Sigmoid colon (tissue), 7 donors: ENCODE data around the gene C2orf81. TPM values are rescaled to one million over a fixed set of nuclear protein-coding genes. Genes with fewer than 3 reads are reported as not detected.
A peak's percentile ranks its signal among the peaks of the same experiment; 100 is the strongest.

Experiments used
- DNase-seq: peaks from one replicate; pipeline ENCODE4 v3.0.0-alpha.2; 2019
- H3K27ac ChIP-seq, 4 donors: fragments of 200-600 bp; sonication (generic); one replicate each; pipeline ENCODE4 v1.5.1; 2016 to 2019; ENCODE audit warnings: mild to moderate bottlenecking in 1 of 4
- H3K27me3 ChIP-seq, 3 donors: fragments of 200-600 bp; sonication (generic); one replicate each; pipeline ENCODE4 v1.5.1; 2019; ENCODE audit warnings: mild to moderate bottlenecking in 1 of 3
- H3K36me3 ChIP-seq, 4 donors: fragments of 200-600 bp; sonication (generic); one replicate each; pipeline ENCODE4 v1.5.1; 2016 to 2019
- H3K4me1 ChIP-seq, 4 donors: fragments of 200-600 bp; sonication (generic); one replicate each; pipeline ENCODE4 v1.5.1; 2017 to 2019
- H3K4me3 ChIP-seq, 4 donors: fragments of 200-600 bp; sonication (generic); one replicate each; pipeline ENCODE4 v1.5.1; 2017 to 2019; ENCODE audit warnings: mild to moderate bottlenecking in 2 of 4, moderate library complexity in 1 of 4
- H3K9me3 ChIP-seq, 4 donors: fragments of 200-600 bp in 3 of 4; sonication (generic) in 3 of 4; one replicate each; pipeline versions ENCODE4 v1.5.1 to v1.6.1; 2013 to 2019
- EP300 ChIP-seq, 4 donors: sonication (generic); formaldehyde crosslinking; IDR thresholded peaks; one replicate each; pipeline ENCODE4 v1.6.1; 2017; ENCODE audit warnings: antibody characterized with exemption in 4 of 4
- POLR2A ChIP-seq, 2 donors: fragments of 450-650 bp; IDR thresholded peaks; one replicate each; pipeline ENCODE4 v1.6.1; 2016; ENCODE audit warnings: antibody characterized with exemption in 2 of 2, mild to moderate bottlenecking in 2 of 2, moderate library complexity in 2 of 2
- POLR2AphosphoS5 ChIP-seq, 4 donors: sonication (generic); formaldehyde crosslinking; IDR thresholded peaks; one replicate each; pipeline ENCODE4 v1.6.1; 2017; ENCODE audit warnings: antibody characterized with exemption in 4 of 4
- WGBS, 2 donors: extraction: QIAGEN DNeasy Blood & Tissue Kit; methylation state at CpG; one replicate each; pipeline ENCODE4 v1.1.7; 2013; 5-methylcytosine and 5-hydroxymethylcytosine counted together
- intact Hi-C: fragments of 100-400 bp; cut with DNase I; formaldehyde crosslinking; loops from one replicate; pipeline ENCODE4 v1.15.1; 2023
- polyA plus RNA-seq, 3 donors: library from polyadenylated mRNA; stranded (reverse); fragments of 200-250 nt; gene quantifications; one replicate each; pipeline ENCODE4 v1.2.3, GENCODE V29; 2013
- total RNA-seq, 4 donors: library from RNA; depleted of rRNA; stranded (reverse); fragments of >200 nt; gene quantifications; one replicate each; pipeline ENCODE4 v1.1.0, GENCODE V29; 2016
- TF ChIP-seq, protein P1 (sequence below), 4 experiments: fragments of 450-650 bp in 3 of 4; fragments of 200-600 bp in 1 of 4; IDR thresholded peaks; one replicate each; pipeline ENCODE4 v1.5.1; 2016 to 2019; ENCODE audit warnings: antibody characterized with exemption in 4 of 4, mild to moderate bottlenecking in 3 of 4, moderate library complexity in 2 of 4
- donor health status: healthy with polysubstance abuse.
- donor health status: Bipolar disorder and iron deficiency.
- donor health status: healthy.

The C2orf81 gene
- total and polyA plus RNA-seq, 7 donors, result 0.46 to 2.2 (median 1.9) TPM; not detected in 1

DNA sequence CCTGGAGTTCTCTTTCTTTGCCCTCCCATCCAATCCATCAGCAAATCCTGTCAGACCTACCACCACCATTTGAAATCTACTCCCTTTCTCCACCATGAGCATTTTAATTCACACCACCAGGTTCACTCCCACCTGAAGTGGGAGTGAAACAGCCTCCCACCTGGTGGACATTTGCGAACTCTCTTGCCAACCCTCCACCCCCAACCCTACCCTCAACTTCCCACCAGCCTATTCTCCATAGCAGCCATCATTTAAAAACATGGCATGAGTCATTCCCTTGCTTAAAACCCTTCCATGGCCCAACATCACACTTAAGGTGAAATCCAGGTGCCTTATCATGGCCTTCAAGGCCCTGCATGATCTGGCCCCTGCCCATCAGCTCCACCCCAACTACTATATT lies 16.8 kb upstream of the C2orf81 start:
- intact Hi-C loops, result loop anchor here (2.0 kb wide), 1 partner anchor 15 kb away; no protein-coding TSS in a partner anchor
- H3K4me1 ChIP-seq, result peaks cover 0 to 57% (median 43%) of the 10 kb centered on the region in 4 donors
- peaks cover 6 to 24% (median 6%) of the 10 kb centered on the region in 3 donors for H3K27me3 ChIP-seq
- TF ChIP-seq, protein P1, sequence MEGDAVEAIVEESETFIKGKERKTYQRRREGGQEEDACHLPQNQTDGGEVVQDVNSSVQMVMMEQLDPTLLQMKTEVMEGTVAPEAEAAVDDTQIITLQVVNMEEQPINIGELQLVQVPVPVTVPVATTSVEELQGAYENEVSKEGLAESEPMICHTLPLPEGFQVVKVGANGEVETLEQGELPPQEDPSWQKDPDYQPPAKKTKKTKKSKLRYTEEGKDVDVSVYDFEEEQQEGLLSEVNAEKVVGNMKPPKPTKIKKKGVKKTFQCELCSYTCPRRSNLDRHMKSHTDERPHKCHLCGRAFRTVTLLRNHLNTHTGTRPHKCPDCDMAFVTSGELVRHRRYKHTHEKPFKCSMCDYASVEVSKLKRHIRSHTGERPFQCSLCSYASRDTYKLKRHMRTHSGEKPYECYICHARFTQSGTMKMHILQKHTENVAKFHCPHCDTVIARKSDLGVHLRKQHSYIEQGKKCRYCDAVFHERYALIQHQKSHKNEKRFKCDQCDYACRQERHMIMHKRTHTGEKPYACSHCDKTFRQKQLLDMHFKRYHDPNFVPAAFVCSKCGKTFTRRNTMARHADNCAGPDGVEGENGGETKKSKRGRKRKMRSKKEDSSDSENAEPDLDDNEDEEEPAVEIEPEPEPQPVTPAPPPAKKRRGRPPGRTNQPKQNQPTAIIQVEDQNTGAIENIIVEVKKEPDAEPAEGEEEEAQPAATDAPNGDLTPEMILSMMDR (IDR thresholded peaks at IDR 0.05), result no peak
- TF ChIP-seq POLR2A (IDR thresholded peaks at IDR 0.05), result no peak
- no peak for TF ChIP-seq EP300 (IDR thresholded peaks at IDR 0.05)
- no peak for TF ChIP-seq POLR2AphosphoS5 (IDR thresholded peaks at IDR 0.05)
- no peak for DNase-seq
- H3K4me3 ChIP-seq, result peak overlapping the region in 2 of 4 donors; percentile 6 to 59
- H3K9me3 ChIP-seq, result no peaks in the 10 kb centered on the region
- 95 to 96% methylated on average over 1 of the region's 1 CpG for WGBS, 2 donors
- H3K27ac ChIP-seq, result peak overlapping the region in 1 of 4 donors; percentile 83
- peaks cover 0 to 7% (median 0%) of the 10 kb centered on the region in 4 donors for H3K36me3 ChIP-seq

- no peak for DNase-seq
- TF ChIP-seq, protein P1 (IDR thresholded peaks at IDR 0.05), result no peak
- TF ChIP-seq EP300 (IDR thresholded peaks at IDR 0.05), result no peak
- TF ChIP-seq POLR2AphosphoS5 (IDR thresholded peaks at IDR 0.05), result no peak
- no peak for TF ChIP-seq POLR2A (IDR thresholded peaks at IDR 0.05)
- peaks cover 0 to 13% (median 3%) of the 10 kb centered on the region in 4 donors for H3K36me3 ChIP-seq
- peaks cover 5 to 13% (median 6%) of the 10 kb centered on the region in 3 donors for H3K27me3 ChIP-seq
- H3K27ac ChIP-seq, result peak overlapping the region in 1 of 4 donors; percentile 17
- peaks cover 0 to 57% (median 42%) of the 10 kb centered on the region in 4 donors for H3K4me1 ChIP-seq
- WGBS, 2 donors, result 69 to 83% methylated on average over 6 of the region's 6 CpGs
- H3K4me3 ChIP-seq, result no peak overlapping the region
- H3K9me3 ChIP-seq, result no peaks in the 10 kb centered on the region
- intact Hi-C loops, result no loop called here
These were observed 15.7 kb upstream of the C2orf81 start for GRCh38 chr2:74436848-74437695.

DNA sequence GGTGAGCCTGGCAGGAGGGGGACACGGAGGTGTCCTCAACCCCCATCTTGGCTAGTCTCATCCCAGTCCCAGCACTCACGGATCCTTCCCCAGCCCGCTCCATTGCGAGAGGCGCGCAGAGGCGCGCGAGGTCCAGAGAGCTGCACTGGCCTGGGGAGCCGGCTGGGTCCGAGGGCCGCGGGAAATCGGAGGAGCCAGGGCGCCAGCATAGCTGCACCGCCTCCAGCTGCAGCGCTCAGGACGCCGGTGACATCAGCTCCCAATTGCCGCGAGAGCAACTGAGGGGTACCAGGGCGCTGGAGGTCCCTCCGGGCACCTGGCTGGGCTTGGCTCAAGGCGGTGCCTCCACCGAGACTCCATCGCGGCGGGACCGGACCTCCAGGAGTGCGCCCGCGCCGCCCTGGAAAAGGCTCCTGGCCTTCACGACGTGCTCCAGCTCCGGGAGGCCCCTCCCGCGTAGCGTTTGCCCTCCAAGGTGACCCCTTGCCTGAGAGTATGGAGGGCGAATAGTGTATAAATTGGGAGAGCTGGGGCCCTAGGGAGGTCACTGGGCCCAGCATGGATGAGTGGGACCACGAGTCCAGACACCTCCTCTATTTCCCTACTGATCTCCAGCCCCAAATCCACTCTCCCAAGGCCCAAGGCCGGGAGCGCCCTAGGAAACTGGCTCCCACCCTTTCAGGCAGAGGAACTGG lies 14.8 kb upstream of the C2orf81 start:
- intact Hi-C loops, result no loop called here
- no peaks in the 10 kb centered on the region for H3K9me3 ChIP-seq
- peaks cover 0 to 22% (median 3%) of the 10 kb centered on the region in 4 donors for H3K36me3 ChIP-seq
- H3K4me1 ChIP-seq, result peaks cover 0 to 49% (median 34%) of the 10 kb centered on the region in 4 donors
- H3K27ac ChIP-seq, result no peak overlapping the region
- no peak for DNase-seq
- TF ChIP-seq POLR2A (IDR thresholded peaks at IDR 0.05), result no peak
- TF ChIP-seq POLR2AphosphoS5 (IDR thresholded peaks at IDR 0.05), result no peak
- TF ChIP-seq EP300 (IDR thresholded peaks at IDR 0.05), result no peak
- TF ChIP-seq, protein P1 (IDR thresholded peaks at IDR 0.05), result no peak
- peak overlapping the region in 3 of 4 donors; percentile 2 to 16 (median 5) for H3K4me3 ChIP-seq
- H3K27me3 ChIP-seq, result peaks cover 0 to 4% (median 0%) of the 10 kb centered on the region in 3 donors
- WGBS, 2 donors, result 85 to 93% methylated on average over 43 of the region's 43 CpGs

GRCh38 chr2:74430502-74430901 lies 9.1 kb upstream of the C2orf81 start:
- H3K4me1 ChIP-seq, result no peaks in the 10 kb centered on the region
- peak; percentile 46 for DNase-seq
- H3K27me3 ChIP-seq, result no peaks in the 10 kb centered on the region
- H3K4me3 ChIP-seq, result no peak overlapping the region
- no peak overlapping the region for H3K27ac ChIP-seq
- intact Hi-C loops, result no loop called here
- TF ChIP-seq POLR2AphosphoS5 (IDR thresholded peaks at IDR 0.05) (no peak), POLR2A (IDR thresholded peaks at IDR 0.05) (no peak), EP300 (IDR thresholded peaks at IDR 0.05) (no peak)
- TF ChIP-seq, protein P1 (IDR thresholded peaks at IDR 0.05), result no peak
- H3K36me3 ChIP-seq, result peaks cover 0 to 72% (median 31%) of the 10 kb centered on the region in 4 donors
- WGBS, 2 donors, result 72 to 82% methylated on average over 11 of the region's 11 CpGs
- H3K9me3 ChIP-seq, result no peaks in the 10 kb centered on the region
